Measurements from ENCODE around the gene KIRREL3.

- TF ChIP-seq CTCF (conservative IDR thresholded peaks at IDR 0.05) (no peak), EZH2 (IDR thresholded peaks at IDR 0.05; ENCODE audit: low read depth) (no peak)
Measured at GRCh38 chr11:126981635-126982034, 18.9 kb downstream of the KIRREL3 start.
